IMR-90 (cell line): ENCODE results near the gene SPPL2B. TPM values are rescaled to one million over a fixed set of nuclear protein-coding genes. Genes with fewer than 3 reads are reported as not detected.

ENCODE experiments used
- ATAC-seq: fragments of 200-7000 bp; cut with Tn5 transposase; 2 replicates; pipeline ENCODE4 v1.9.1; 2020; ENCODE audit warnings: low read depth, mild to moderate bottlenecking, moderate library complexity
- BruUV-seq: library from RNA; stranded (reverse); fragments of 400-500 nt; replicated peaks from 2 replicates; lab custom pipeline; 2021; lab: Mats Ljungman, UMichigan
- CTCF ChIA-PET: fragments of 300-600 bp; formaldehyde crosslinking; extraction: SDS; loops from one replicate; lab custom pipeline; 2021; ENCODE audit warnings: antibody characterized with exemption; lab: Yijun Ruan, JAX
- POLR2A ChIA-PET: fragments of 300-600 bp; sonication (Branson Sonifier 250); formaldehyde crosslinking; loops from one replicate; lab custom pipeline; 2022; ENCODE audit warnings: antibody characterized with exemption; ENCODE audit not compliant: unreplicated experiment; lab: Charles Lee
- DNase-seq: peaks from one replicate; pipeline ENCODE4 v3.0.0; 2013
- H2AFZ ChIP-seq: replicated peaks from 2 replicates; pipeline ENCODE3; 2013; ENCODE audit warnings: low read length, mild to moderate bottlenecking; ENCODE audit not compliant: poor library complexity
- H2AK5ac ChIP-seq: 2 replicates; pipeline ENCODE4 v1.6.1; 2013; ENCODE audit warnings: low read depth, low read length, inconsistent platforms
- H2AK9ac ChIP-seq: replicated peaks from 2 replicates; pipeline ENCODE3; 2013; ENCODE audit warnings: mild to moderate bottlenecking, low read depth, low read length, moderate library complexity; ENCODE audit not compliant: poor library complexity
- H2BK120ac ChIP-seq: 2 replicates; pipeline ENCODE4 v1.6.1; 2013; ENCODE audit warnings: low read depth, low read length, inconsistent platforms
- H2BK15ac ChIP-seq: 3 replicates; pipeline ENCODE4 v1.6.1; 2013; ENCODE audit warnings: low read depth, low read length, inconsistent platforms
- H2BK20ac ChIP-seq: 2 replicates; pipeline ENCODE4 v1.6.1; 2013; ENCODE audit warnings: low read depth, mild to moderate bottlenecking, inconsistent platforms, low read length, moderate library complexity
- H2BK5ac ChIP-seq: 2 replicates; pipeline ENCODE4 v1.6.1; 2013; ENCODE audit warnings: mild to moderate bottlenecking, low read depth, low read length, inconsistent platforms; ENCODE audit not compliant: poor library complexity, severe bottlenecking
- H3K14ac ChIP-seq: replicated peaks from 2 replicates; pipeline ENCODE4 v1.6.1; 2013; ENCODE audit warnings: low read depth, low read length, inconsistent platforms
- H3K18ac ChIP-seq: 2 replicates; pipeline ENCODE4 v1.6.1; 2013; ENCODE audit warnings: low read depth, low read length, control low read depth
- H3K23ac ChIP-seq: 2 replicates; pipeline ENCODE4 v1.6.1; 2013; ENCODE audit warnings: low read depth, low read length, inconsistent platforms
- H3K27ac ChIP-seq: 2 replicates; pipeline ENCODE4 v1.5.1; 2013; ENCODE audit warnings: mild to moderate bottlenecking, control low read depth, low read length; ENCODE audit not compliant: insufficient read depth
- H3K27me3 ChIP-seq: 2 replicates; pipeline ENCODE4 v1.6.1; 2013; ENCODE audit warnings: low read length; ENCODE audit not compliant: control insufficient read depth, insufficient read depth
- H3K36me3 ChIP-seq: 2 replicates; pipeline ENCODE4 v1.6.1; 2013; ENCODE audit warnings: low read length, mixed read lengths; ENCODE audit not compliant: control insufficient read depth, insufficient read depth
- H3K4ac ChIP-seq: 2 replicates; pipeline ENCODE4 v1.6.1; 2013; ENCODE audit warnings: low read depth, low read length, inconsistent platforms
- H3K4me1 ChIP-seq: 2 replicates; pipeline ENCODE4 v1.6.1; 2013; ENCODE audit warnings: low read length, mixed read lengths; ENCODE audit not compliant: control insufficient read depth, insufficient read depth
- H3K4me2 ChIP-seq: 2 replicates; pipeline ENCODE4 v1.6.1; 2013; ENCODE audit warnings: low read depth, mild to moderate bottlenecking, control low read depth, low read length, moderate library complexity
- H3K4me3 ChIP-seq: 2 replicates; pipeline ENCODE4 v1.5.1; 2013; ENCODE audit warnings: low read depth, mild to moderate bottlenecking, control low read depth, low read length, moderate library complexity; ENCODE audit not compliant: insufficient read depth
- H3K56ac ChIP-seq: 2 replicates; pipeline ENCODE4 v1.6.1; 2013; ENCODE audit warnings: low read length, inconsistent platforms; ENCODE audit not compliant: insufficient read depth; ENCODE audit errors: extremely low read depth
- H3K79me1 ChIP-seq, 2 experiments: 2 replicates each; pipeline ENCODE4 v1.6.1; 2013; ENCODE audit warnings: low read length in 2 of 2, inconsistent platforms in 1 of 2, low read depth in 1 of 2
- H3K9ac ChIP-seq: 2 replicates; pipeline ENCODE4 v1.6.1; 2013; ENCODE audit warnings: low read depth, low read length, control low read depth
- H3K9me1 ChIP-seq: 2 replicates; pipeline ENCODE4 v1.6.1; 2013; ENCODE audit warnings: low read length, inconsistent platforms; ENCODE audit not compliant: insufficient read depth
- H3K9me3 ChIP-seq: 2 replicates; pipeline ENCODE4 v1.6.1; 2013; ENCODE audit warnings: low read length; ENCODE audit not compliant: control insufficient read depth, insufficient read depth
- H4K20me1 ChIP-seq: 2 replicates; pipeline ENCODE4 v1.6.1; 2013; ENCODE audit warnings: low read length, inconsistent platforms; ENCODE audit not compliant: insufficient read depth
- H4K5ac ChIP-seq: 2 replicates; pipeline ENCODE4 v1.6.1; 2013; ENCODE audit warnings: mild to moderate bottlenecking, low read depth, low read length, control low read depth
- H4K8ac ChIP-seq, 2 experiments: 2 replicates each; pipeline ENCODE4 v1.6.1; 2013; ENCODE audit warnings: low read depth in 2 of 2, low read length in 2 of 2, control low read depth in 1 of 2, inconsistent platforms in 1 of 2
- H4K91ac ChIP-seq: 2 replicates; pipeline ENCODE4 v1.6.1; 2013; ENCODE audit warnings: low read depth, low read length, inconsistent platforms; ENCODE audit not compliant: insufficient read depth
- CEBPB ChIP-seq: IDR thresholded peaks from 2 replicates; pipeline ENCODE4 v1.6.1; 2012; ENCODE audit warnings: low read depth, low read length, improper control_type of control experiment
- POLR2A ChIP-seq: IDR thresholded peaks from 2 replicates; pipeline ENCODE4 v1.6.1; 2012; ENCODE audit warnings: mild to moderate bottlenecking, low read depth, low read length
- USF2 ChIP-seq: fragments of 150-350 bp; IDR thresholded peaks from 2 replicates; pipeline ENCODE4 v1.6.1; 2017; ENCODE audit warnings: mild to moderate bottlenecking, antibody characterized with exemption, low read length, low read depth
- WGBS, 2 experiments: methylation state at CpG; one replicate each; pipeline versions ENCODE4 v1.1.5 to v1.1.7; 2013; ENCODE audit warnings: missing lambda C conversion rate in 2 of 2; ENCODE audit not compliant: insufficient read length in 1 of 2; ENCODE audit errors: extremely low coverage in 2 of 2; 5-methylcytosine and 5-hydroxymethylcytosine counted together
- dilution Hi-C: fragments of 300-500 bp; cut with HindIII; formaldehyde crosslinking; loops from one replicate; pipeline ENCODE4 v1.14.3; 2018; ENCODE audit warnings: low sequenced_read_pairs; ENCODE audit not compliant: unreplicated experiment
- in situ Hi-C: fragments of 300-500 bp; cut with MboI; formaldehyde crosslinking; loops from 3 replicates; pipeline ENCODE4 v1.14.3; 2019; ENCODE audit warnings: low sequenced_read_pairs, inconsistent platforms, mixed read lengths
- intact Hi-C: fragments of 100-400 bp; cut with micrococcal nuclease; formaldehyde crosslinking; loops from 2 replicates; pipeline ENCODE4 v1.10.0; 2022
- polyA plus RNA-seq, 3 experiments: library from polyadenylated mRNA; depleted of rRNA; stranded (reverse); fragments of >200 nt; gene quantifications; 2 replicates each; pipeline ENCODE4 v1.2.3, GENCODE V29; 2012; ENCODE audit warnings: low replicate concordance in 1 of 3
- total RNA-seq: library from RNA; depleted of rRNA; stranded (reverse); fragments of >200 nt; gene quantifications from 2 replicates; pipeline ENCODE4 v1.2.3, GENCODE V29; 2012

The SPPL2B gene
- total and polyA plus RNA-seq, 2 of the 4 experiments (the other 2 are of a cell fraction), result 3.4 to 45.7 TPM

GRCh38 chr19:2333027-2333806 lies 4.7 kb downstream of the SPPL2B start:
- no peak overlapping the region for H3K56ac ChIP-seq
- WGBS, 2 experiments, result 92% methylated on average over 5 of the region's 27 CpGs; no CpG with 5 or more reads in 1 of the 2 experiments
- H4K20me1 ChIP-seq, result peaks cover 41% of the 10 kb centered on the region
- no peak overlapping the region for H3K18ac ChIP-seq
- no peak overlapping the region for H3K27ac ChIP-seq
- H3K9me3 ChIP-seq, result no peaks in the 10 kb centered on the region
- no peak overlapping the region for H2AK5ac ChIP-seq
- dilution Hi-C loops, result no loop called here
- TF ChIP-seq CEBPB (no peak), USF2 (no peak), POLR2A (no peak)
- no peak for ATAC-seq
- H3K4me3 ChIP-seq, result no peak overlapping the region
- no peak overlapping the region for H2BK5ac ChIP-seq
- H3K14ac ChIP-seq, result no peak overlapping the region
- H2BK120ac ChIP-seq, result no peak overlapping the region
- peaks cover 37 to 72% of the 10 kb centered on the region in 2 experiments for H3K79me1 ChIP-seq
- no peaks in the 10 kb centered on the region for H3K27me3 ChIP-seq
- no peak overlapping the region for H4K8ac ChIP-seq
- H2BK15ac ChIP-seq, result no peak overlapping the region
- BruUV-seq, result no TSS peak
- no peak overlapping the region for H3K4me2 ChIP-seq
- no peak overlapping the region for H2AFZ ChIP-seq
- no peak overlapping the region for H4K5ac ChIP-seq
- no peak for DNase-seq
- peak overlapping the region; percentile 55 for H2AK9ac ChIP-seq
- peaks cover 3% of the 10 kb centered on the region for H3K4me1 ChIP-seq
- ChIA-PET CTCF (no interaction called here), POLR2A (no interaction called here)
- intact Hi-C loops, result no loop called here
- in situ Hi-C loops, result no loop called here
- no peak overlapping the region for H3K23ac ChIP-seq
- H3K4ac ChIP-seq, result no peak overlapping the region
- H3K9me1 ChIP-seq, result peaks cover 13% of the 10 kb centered on the region
- no peaks in the 10 kb centered on the region for H3K36me3 ChIP-seq
- no peak overlapping the region for H4K91ac ChIP-seq
- H2BK20ac ChIP-seq, result no peak overlapping the region
- H3K9ac ChIP-seq, result no peak overlapping the region
